Body of pancreas (tissue), 4 donors: ENCODE results near the gene KRT1. TPM values are rescaled to one million over a fixed set of nuclear protein-coding genes. Genes with fewer than 3 reads are reported as not detected.
"Not testable (repeated sequence)": the region's sequence is repeated elsewhere in the genome, so short reads cannot be mapped to it uniquely, and the experiment has no call there.

Experiments used
- ATAC-seq: fragments of 150-250 bp; one replicate; pipeline ENCODE4 v1.9.1; 2016
- DNase-seq, 4 donors: peaks; one replicate each; pipeline ENCODE4 v3.0.0-alpha.2; 2019
- H3K27ac ChIP-seq, 4 donors: fragments of 200-600 bp; sonication (generic); 1 replicate in 3 of 4; 2 replicates in 1 of 4; pipeline versions ENCODE4 v1.5.1 to v1.6.1; 2016 to 2019; ENCODE audit warnings: mild to moderate bottlenecking in 1 of 4, mixed read lengths in 1 of 4, moderate library complexity in 1 of 4
- H3K27me3 ChIP-seq, 2 donors: fragments of 200-600 bp; sonication (generic); one replicate each; pipeline ENCODE4 v1.6.0; 2016; ENCODE audit warnings: mild to moderate bottlenecking in 1 of 2
- H3K36me3 ChIP-seq, 2 donors: fragments of 200-600 bp; sonication (generic); replicated peaks in 1 of 2; 2 replicates each; pipeline ENCODE4 v1.5.1; 2016; ENCODE audit warnings: low read depth in 2 of 2; ENCODE audit not compliant: insufficient read depth in 1 of 2
- H3K4me1 ChIP-seq: fragments of 200-600 bp; sonication (generic); one replicate; pipeline ENCODE4 v1.6.0; 2016
- H3K4me3 ChIP-seq, 2 donors: fragments of 200-600 bp; sonication (generic); 1 replicate in 1 of 2; 2 replicates in 1 of 2; pipeline ENCODE4 v1.5.1; 2016 to 2019
- H3K9me3 ChIP-seq, 3 donors: fragments of 200-600 bp; sonication (generic); 1 replicate in 2 of 3; 2 replicates in 1 of 3; pipeline ENCODE4 v1.5.1; 2016
- CTCF ChIP-seq, 7 experiments: fragments of 450-650 bp in 4 of 7; fragments of 200-600 bp in 3 of 7; sonication (generic) in 3 of 7; IDR thresholded peaks; one replicate each; pipeline ENCODE4 v1.5.1; 2016 to 2019; ENCODE audit warnings: antibody characterized with exemption in 7 of 7
- POLR2A ChIP-seq, 3 donors: fragments of 450-650 bp; IDR thresholded peaks; one replicate each; pipeline ENCODE4 v1.6.1; 2016; ENCODE audit warnings: antibody characterized with exemption in 3 of 3, mild to moderate bottlenecking in 2 of 3
- WGBS, 2 donors: methylation state at CpG; one replicate each; pipeline ENCODE4 v1.1.5; 2017; 5-methylcytosine and 5-hydroxymethylcytosine counted together
- intact Hi-C: fragments of 100-400 bp; cut with DNase I; formaldehyde crosslinking; loops from one replicate; pipeline ENCODE4 v1.15.1; 2023
- total RNA-seq, 2 donors: library from RNA; depleted of rRNA; stranded (reverse); fragments of >200 nt; gene quantifications; one replicate each; pipeline ENCODE4 v1.1.0, GENCODE V29; 2016

Gene KRT1
- total RNA-seq, 2 donors from 2014 or later = not detected

DNA sequence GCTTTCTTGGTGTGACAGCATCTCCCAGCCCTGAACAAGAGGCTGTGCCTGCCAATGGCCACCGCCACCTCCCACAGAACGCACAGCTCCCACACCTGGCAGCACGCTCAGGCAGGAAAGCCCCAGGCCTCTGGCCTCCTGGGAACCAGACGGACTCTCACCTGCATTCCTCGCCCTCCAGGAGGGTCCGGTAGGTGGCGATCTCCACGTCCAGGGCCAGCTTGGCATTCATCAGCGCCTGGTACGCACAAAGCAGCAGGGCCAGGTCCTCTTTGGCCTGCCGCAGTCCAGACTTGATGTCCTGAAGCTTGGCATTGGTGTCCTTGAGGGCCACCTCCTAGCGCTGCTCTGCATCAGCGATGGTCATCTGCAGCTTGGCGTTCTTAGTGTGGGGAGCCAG lies 35.2 kb upstream of the KRT1 start:
- no peak overlapping the region for H3K4me3 ChIP-seq
- no peak for ATAC-seq
- peak in 3 of 4 donors; percentile 10 to 32 (median 16) for DNase-seq
- peaks cover 0 to 18% of the 10 kb centered on the region in 2 donors for H3K27me3 ChIP-seq
- H3K36me3 ChIP-seq = no peaks in the 10 kb centered on the region
- H3K9me3 ChIP-seq = no peaks in the 10 kb centered on the region
- intact Hi-C loops = no loop called here
- TF ChIP-seq CTCF (IDR thresholded peaks at IDR 0.05) (peak in 2 of 7 experiments; percentile 13 to 17), POLR2A (IDR thresholded peaks at IDR 0.05) (no peak)
- WGBS, 2 donors = 68 to 81% methylated on average over 4 to 14 of the region's 14 CpGs
- no peak overlapping the region for H3K27ac ChIP-seq
- peaks cover 9% of the 10 kb centered on the region for H3K4me1 ChIP-seq

GRCh38 chr12:52714887-52715281 lies 34.7 kb upstream of the KRT1 start:
- Histone ChIP-seq H3K9me3 (no peaks in the 10 kb centered on the region), H3K4me1 (peaks cover 9% of the 10 kb centered on the region), H3K27ac (no peak overlapping the region), H3K4me3 (no peak overlapping the region), H3K36me3 (no peaks in the 10 kb centered on the region), H3K27me3 (peaks cover 0 to 18% of the 10 kb centered on the region in 2 donors)
- no peak for TF ChIP-seq CTCF (IDR thresholded peaks at IDR 0.05)
- no peak for TF ChIP-seq POLR2A (IDR thresholded peaks at IDR 0.05)
- WGBS, 2 donors = 72 to 90% methylated on average over 4 of the region's 4 CpGs
- intact Hi-C loops = no loop called here
- ATAC-seq (no peak), DNase-seq (no peak)

DNA sequence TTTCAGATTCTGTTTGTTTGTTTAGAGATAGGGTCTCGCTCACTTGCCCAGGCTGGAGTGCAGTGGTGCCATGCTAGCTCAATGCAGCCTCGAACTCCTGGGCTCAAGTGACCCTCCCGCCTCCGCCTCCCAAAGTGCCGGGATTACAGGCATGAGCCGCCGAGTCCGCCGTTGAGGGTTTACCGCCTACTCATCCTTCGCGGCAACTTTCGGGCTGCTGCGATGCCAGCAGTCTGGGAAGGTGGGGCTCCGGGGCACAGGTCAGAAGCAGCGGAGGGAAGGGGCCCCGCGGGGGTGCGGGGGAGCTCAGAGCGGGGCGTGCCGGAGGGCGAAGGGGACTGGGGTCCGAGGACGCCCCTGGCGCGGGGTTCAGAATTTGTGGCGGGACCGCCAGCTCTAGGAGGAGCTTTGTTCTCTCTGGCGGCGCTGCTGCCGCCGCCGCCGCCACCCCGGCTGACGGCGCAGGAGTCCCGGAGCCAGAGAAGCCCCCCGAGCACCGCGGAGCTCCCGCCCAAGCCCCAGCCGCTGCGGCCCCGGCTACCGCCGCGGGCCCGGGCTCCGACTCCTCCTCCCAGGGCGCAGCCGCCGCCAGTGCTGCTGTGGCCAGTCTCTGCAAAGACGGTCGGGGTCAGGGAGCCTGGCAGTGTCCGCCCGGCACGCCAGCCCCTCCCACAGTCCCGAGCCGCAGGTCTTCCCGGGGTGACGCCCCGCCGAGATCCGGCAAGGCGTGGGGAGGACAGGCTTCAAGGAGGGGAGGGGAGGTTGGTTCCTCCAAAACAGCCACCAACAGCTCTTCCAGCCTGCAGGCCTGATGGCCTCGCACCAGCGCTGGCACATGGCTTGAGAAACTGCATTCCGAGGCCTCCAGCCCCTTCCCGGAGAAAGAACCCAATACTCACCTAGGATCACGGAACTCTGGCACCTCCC lies 34.0 kb upstream of the KRT1 start:
- no peaks in the 10 kb centered on the region for H3K9me3 ChIP-seq
- TF ChIP-seq POLR2A (IDR thresholded peaks at IDR 0.05) = no peak
- TF ChIP-seq CTCF (IDR thresholded peaks at IDR 0.05) = no peak
- no peak overlapping the region for H3K27ac ChIP-seq
- WGBS, 2 donors = 8 to 28% methylated on average over 12 to 55 of the region's 72 CpGs
- H3K4me1 ChIP-seq = peaks cover 9% of the 10 kb centered on the region
- ATAC-seq (no peak), DNase-seq (no peak)
- no peak overlapping the region for H3K4me3 ChIP-seq
- H3K36me3 ChIP-seq = no peaks in the 10 kb centered on the region
- intact Hi-C loops = no loop called here
- H3K27me3 ChIP-seq = peaks cover 0 to 18% of the 10 kb centered on the region in 2 donors

DNA sequence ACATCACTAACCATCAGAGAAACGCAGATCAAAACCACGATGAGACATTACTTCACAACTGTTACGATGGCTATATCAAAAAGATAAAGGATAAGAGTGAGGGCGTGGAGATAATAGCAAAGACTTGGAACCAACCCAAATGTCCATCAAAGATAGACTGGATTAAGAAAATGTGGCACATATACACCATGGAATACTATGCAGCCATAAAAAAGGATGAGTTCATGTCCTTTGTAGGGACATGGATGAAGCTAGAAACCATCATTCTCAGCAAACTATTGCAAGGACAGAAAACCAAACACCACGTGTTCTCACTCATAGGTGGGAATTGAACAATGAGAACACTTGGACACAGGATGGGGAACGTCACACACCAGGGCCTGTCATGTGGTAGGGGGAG lies 31.9 kb upstream of the KRT1 start:
- H3K27ac ChIP-seq, H3K36me3 ChIP-seq, ATAC-seq, DNase-seq, H3K4me3 ChIP-seq, H3K4me1 ChIP-seq, intact Hi-C loops, H3K9me3 ChIP-seq: not testable (repeated sequence)
- WGBS, 2 donors = 74 to 81% methylated on average over 6 of the region's 6 CpGs
- H3K27me3 ChIP-seq = peaks cover 0 to 18% of the 10 kb centered on the region in 2 donors

- H3K27me3 ChIP-seq = peaks cover 0 to 17% of the 10 kb centered on the region in 2 donors
- DNase-seq = no peak
- 30 to 100% methylated on average over 1 of the region's 1 CpG for WGBS, 2 donors
- intact Hi-C loops = no loop called here
- no peaks in the 10 kb centered on the region for H3K36me3 ChIP-seq
- peaks cover 9% of the 10 kb centered on the region for H3K4me1 ChIP-seq
- H3K27ac ChIP-seq = no peak overlapping the region
- no peaks in the 10 kb centered on the region for H3K9me3 ChIP-seq
- TF ChIP-seq POLR2A (IDR thresholded peaks at IDR 0.05) (no peak), CTCF (IDR thresholded peaks at IDR 0.05) (no peak)
- no peak for ATAC-seq
- H3K4me3 ChIP-seq = no peak overlapping the region
Observed at GRCh38 chr12:52710730-52711129, 30.5 kb upstream of the KRT1 start.
